ENCODE results near the gene SULF2.
A peak's percentile ranks its signal among the peaks of the same experiment; 100 is the strongest.

Gene SULF2

DNA sequence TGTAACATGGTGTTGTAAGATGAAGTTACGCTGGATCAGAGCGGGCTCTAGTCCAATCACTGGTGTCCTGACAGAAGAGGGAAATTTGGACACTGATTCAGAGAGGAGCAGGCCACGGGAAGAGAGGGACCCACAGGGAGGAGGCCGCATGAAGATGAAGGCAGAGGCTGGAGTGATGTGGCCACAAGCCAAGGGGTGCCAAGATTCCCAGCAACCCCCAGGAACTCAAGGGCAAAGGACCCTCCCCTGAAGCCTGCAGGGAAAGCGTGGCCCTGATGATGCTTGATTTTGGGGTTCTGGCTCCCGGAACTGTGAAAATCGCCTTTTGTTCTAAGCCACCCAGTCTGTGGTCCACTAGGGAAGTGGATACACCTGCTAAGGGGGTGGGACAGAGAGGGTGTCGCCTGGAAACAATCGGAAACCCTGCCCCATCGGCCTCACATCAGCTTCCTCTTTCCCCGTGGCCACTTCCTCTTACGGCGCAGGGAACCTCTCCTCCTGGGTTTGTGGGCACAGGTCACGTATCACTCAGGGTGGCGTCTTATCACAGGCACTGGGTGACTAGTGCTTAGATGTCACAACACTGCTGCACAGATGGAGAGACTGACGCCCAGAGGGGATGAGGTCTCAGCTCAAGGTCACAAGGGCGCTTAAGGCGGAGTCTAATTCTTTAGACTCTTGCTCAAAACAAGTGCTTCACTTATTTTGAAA lies 58.0 kb downstream of the SULF2 start:
- H3K9me3 ChIP-seq (ENCODE audit: control insufficient read depth, low read length): no peaks in the 10 kb centered on the region
- no peaks in the 10 kb centered on the region for H3K79me2 ChIP-seq
- no peak overlapping the region for H3K4me3 ChIP-seq (ENCODE audit: low read depth, low read length)
- H3K27ac ChIP-seq: no peak overlapping the region
- no peaks in the 10 kb centered on the region for H3K4me1 ChIP-seq
- H3K4me2 ChIP-seq (ENCODE audit: low read length): no peak overlapping the region
- TF ChIP-seq, protein P1, sequence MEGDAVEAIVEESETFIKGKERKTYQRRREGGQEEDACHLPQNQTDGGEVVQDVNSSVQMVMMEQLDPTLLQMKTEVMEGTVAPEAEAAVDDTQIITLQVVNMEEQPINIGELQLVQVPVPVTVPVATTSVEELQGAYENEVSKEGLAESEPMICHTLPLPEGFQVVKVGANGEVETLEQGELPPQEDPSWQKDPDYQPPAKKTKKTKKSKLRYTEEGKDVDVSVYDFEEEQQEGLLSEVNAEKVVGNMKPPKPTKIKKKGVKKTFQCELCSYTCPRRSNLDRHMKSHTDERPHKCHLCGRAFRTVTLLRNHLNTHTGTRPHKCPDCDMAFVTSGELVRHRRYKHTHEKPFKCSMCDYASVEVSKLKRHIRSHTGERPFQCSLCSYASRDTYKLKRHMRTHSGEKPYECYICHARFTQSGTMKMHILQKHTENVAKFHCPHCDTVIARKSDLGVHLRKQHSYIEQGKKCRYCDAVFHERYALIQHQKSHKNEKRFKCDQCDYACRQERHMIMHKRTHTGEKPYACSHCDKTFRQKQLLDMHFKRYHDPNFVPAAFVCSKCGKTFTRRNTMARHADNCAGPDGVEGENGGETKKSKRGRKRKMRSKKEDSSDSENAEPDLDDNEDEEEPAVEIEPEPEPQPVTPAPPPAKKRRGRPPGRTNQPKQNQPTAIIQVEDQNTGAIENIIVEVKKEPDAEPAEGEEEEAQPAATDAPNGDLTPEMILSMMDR (IDR thresholded peaks at IDR 0.05): no peak
- H3K9ac ChIP-seq: no peak overlapping the region
- H3K27me3 ChIP-seq (ENCODE audit: control insufficient read depth, insufficient read depth, low read length): no peaks in the 10 kb centered on the region
- H3K36me3 ChIP-seq (ENCODE audit: control insufficient read depth, insufficient read depth, low read length): no peaks in the 10 kb centered on the region
- H2AFZ ChIP-seq: no peak overlapping the region

DNA sequence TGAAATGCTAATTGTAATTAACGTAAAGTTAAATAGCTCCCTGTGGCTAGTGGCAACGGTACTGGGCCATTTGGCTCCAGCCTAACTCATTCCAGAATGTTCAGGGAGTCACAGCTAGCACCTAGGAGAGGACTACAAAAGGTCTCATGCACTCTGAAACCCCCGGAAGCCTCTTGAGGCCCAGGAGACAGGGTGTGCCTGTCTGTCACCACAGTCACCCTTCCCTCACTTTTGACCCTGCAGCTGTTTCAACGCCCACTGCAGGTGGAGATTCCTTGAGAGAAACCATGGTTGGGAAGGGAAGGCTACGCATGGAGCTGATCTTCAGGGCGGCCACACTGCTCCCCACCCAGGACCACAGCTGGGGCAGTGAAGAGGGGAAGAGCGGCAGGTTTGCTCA lies 58.6 kb downstream of the SULF2 start:
- H3K9ac ChIP-seq: no peak overlapping the region
- no peaks in the 10 kb centered on the region for H3K9me3 ChIP-seq (ENCODE audit: control insufficient read depth, low read length)
- no peak overlapping the region for H2AFZ ChIP-seq
- H3K4me2 ChIP-seq (ENCODE audit: low read length): no peak overlapping the region
- no peaks in the 10 kb centered on the region for H3K36me3 ChIP-seq (ENCODE audit: control insufficient read depth, insufficient read depth, low read length)
- H3K27me3 ChIP-seq (ENCODE audit: control insufficient read depth, insufficient read depth, low read length): no peaks in the 10 kb centered on the region
- H3K27ac ChIP-seq: no peak overlapping the region
- H3K79me2 ChIP-seq: no peaks in the 10 kb centered on the region
- H3K4me3 ChIP-seq (ENCODE audit: low read depth, low read length): no peak overlapping the region
- TF ChIP-seq, protein P1 (IDR thresholded peaks at IDR 0.05): no peak
- no peaks in the 10 kb centered on the region for H3K4me1 ChIP-seq

DNA sequence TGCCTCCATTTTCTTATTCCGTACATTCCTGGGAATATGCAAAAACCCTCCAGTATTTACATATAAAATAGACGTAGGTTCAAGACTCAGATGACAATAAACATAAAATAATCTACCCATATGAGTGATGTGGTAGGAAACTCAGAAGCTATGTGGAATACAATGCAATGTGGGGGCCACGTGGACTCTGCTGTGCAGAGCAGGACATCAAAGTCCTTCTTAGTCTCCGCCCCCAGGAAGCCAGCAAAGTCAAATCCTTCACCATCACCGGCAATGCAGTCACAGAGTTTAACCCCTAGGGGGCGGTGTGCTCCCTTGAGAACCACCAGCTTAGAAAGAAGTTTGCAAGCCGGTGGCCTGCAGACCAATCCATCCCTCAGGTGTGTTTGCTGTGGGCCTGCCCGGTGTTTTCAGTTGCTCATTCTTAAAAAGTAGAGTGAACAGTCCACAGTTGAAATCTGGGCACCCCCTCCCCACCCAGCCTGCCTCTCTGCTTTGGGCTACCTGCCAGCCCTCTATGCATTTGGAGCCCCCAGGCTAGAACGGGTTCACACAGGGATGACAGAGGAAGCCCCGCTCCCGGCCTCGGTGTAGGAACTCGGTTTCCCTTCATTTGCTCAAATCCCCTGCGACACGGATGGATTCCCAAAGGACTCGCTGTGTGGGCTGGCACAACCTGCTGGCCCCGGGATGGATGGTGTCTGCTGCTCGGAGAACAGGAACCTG lies 59.9 kb downstream of the SULF2 start:
- Histone ChIP-seq H3K4me2 (ENCODE audit: low read length) (no peak overlapping the region), H3K79me2 (no peaks in the 10 kb centered on the region), H3K9ac (no peak overlapping the region), H3K9me3 (ENCODE audit: control insufficient read depth, low read length) (no peaks in the 10 kb centered on the region), H3K4me3 (ENCODE audit: low read depth, low read length) (no peak overlapping the region), H3K4me1 (peaks cover 7% of the 10 kb centered on the region), H3K36me3 (ENCODE audit: control insufficient read depth, insufficient read depth, low read length) (no peaks in the 10 kb centered on the region), H2AFZ (no peak overlapping the region), H3K27ac (no peak overlapping the region), H3K27me3 (ENCODE audit: control insufficient read depth, insufficient read depth, low read length) (no peaks in the 10 kb centered on the region)
- TF ChIP-seq, protein P1 (IDR thresholded peaks at IDR 0.05): peak; percentile 67

DNA sequence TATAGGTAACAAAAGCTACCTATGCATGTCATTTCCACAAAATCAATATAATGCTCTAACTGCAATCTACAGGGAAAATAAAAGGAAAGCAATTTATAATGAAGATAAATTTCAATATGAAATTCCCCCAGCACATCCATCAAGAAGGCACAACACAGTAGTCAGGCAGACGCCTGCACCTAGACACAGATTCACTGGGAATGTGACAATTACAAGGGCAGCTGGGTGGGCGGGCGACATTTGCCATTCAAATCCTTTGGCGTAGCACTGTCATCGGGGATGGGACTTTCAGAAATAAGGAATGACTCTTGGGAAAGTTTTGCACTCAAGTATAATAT lies 60.4 kb downstream of the SULF2 start:
- Histone ChIP-seq H3K4me1 (peaks cover 7% of the 10 kb centered on the region), H2AFZ (no peak overlapping the region), H3K9ac (no peak overlapping the region), H3K4me3 (ENCODE audit: low read depth, low read length) (no peak overlapping the region), H3K4me2 (ENCODE audit: low read length) (no peak overlapping the region), H3K27me3 (ENCODE audit: control insufficient read depth, insufficient read depth, low read length) (no peaks in the 10 kb centered on the region), H3K36me3 (ENCODE audit: control insufficient read depth, insufficient read depth, low read length) (no peaks in the 10 kb centered on the region), H3K9me3 (ENCODE audit: control insufficient read depth, low read length) (no peaks in the 10 kb centered on the region), H3K27ac (no peak overlapping the region), H3K79me2 (no peaks in the 10 kb centered on the region)
- TF ChIP-seq, protein P1 (IDR thresholded peaks at IDR 0.05): no peak

All from parathyroid adenoma (tissue), 2 donors.